Measurements from ENCODE around the gene TTLL9. TPM values are rescaled to one million over a fixed set of nuclear protein-coding genes. Genes with fewer than 3 reads are reported as not detected.

Gene TTLL9
- total and polyA plus RNA-seq, 10 of the 15 experiments (the other 5 are each of a cell fraction or from before 2014, with no cell fraction given) = 0.03 to 0.77 (median 0.11) TPM; not detected in 2

DNA sequence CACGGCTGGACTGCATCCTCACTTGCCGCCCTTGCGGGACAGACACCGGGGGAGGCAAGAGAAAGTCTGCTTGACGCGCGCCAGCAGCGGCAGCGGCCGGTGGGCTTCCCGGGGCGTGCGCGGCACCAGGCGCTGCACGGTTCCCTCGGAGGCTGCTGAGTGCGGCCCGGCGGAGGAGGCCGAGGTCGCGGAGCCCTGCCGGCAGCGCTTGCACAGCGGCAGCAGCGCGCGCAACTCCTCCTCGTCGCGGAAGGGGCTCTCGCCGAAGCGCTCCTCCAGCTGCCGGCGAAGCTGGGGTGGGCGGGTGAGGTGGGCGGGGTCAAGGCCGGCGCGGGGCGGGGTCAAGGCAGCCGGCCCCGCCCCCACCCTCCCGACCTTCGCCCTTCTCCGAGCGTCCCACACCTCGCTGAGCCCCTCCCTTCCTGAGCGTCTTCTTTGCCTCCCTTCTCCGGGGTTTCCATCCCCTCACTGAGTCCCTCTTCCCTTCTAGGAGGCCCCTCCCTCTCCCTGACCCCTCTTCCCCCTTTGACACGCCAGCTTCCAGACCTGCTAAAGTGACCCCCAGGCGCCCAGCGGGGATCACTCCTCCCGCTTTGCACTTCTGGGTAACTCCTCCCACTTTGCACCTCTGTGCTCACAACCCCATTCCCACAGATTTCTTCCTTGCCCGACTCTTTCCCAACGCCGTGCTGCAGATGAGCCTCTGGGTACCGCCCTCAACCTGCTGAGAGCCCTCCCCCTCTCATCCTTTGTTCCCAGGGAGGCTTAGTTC, 8.9 kb upstream of the TTLL9 start (continued):
- TF ChIP-seq, protein P1, sequence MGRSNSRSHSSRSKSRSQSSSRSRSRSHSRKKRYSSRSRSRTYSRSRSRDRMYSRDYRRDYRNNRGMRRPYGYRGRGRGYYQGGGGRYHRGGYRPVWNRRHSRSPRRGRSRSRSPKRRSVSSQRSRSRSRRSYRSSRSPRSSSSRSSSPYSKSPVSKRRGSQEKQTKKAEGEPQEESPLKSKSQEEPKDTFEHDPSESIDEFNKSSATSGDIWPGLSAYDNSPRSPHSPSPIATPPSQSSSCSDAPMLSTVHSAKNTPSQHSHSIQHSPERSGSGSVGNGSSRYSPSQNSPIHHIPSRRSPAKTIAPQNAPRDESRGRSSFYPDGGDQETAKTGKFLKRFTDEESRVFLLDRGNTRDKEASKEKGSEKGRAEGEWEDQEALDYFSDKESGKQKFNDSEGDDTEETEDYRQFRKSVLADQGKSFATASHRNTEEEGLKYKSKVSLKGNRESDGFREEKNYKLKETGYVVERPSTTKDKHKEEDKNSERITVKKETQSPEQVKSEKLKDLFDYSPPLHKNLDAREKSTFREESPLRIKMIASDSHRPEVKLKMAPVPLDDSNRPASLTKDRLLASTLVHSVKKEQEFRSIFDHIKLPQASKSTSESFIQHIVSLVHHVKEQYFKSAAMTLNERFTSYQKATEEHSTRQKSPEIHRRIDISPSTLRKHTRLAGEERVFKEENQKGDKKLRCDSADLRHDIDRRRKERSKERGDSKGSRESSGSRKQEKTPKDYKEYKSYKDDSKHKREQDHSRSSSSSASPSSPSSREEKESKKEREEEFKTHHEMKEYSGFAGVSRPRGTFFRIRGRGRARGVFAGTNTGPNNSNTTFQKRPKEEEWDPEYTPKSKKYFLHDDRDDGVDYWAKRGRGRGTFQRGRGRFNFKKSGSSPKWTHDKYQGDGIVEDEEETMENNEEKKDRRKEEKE (IDR thresholded peaks at IDR 0.05) = no peak
- TF ChIP-seq CREB1 (IDR thresholded peaks at IDR 0.05; ENCODE audit: low read depth) (no peak), EP300 (IDR thresholded peaks at IDR 0.05; ENCODE audit: borderline replicate concordance in 1 of 2, control insufficient read depth in 1 of 2, low read depth in 2 of 2, low read length in 2 of 2) (no peak), POU2F2 (IDR thresholded peaks at IDR 0.05; ENCODE audit: borderline replicate concordance, low read depth, low read length) (no peak), NR2F1 (conservative IDR thresholded peaks at IDR 0.05) (peak; percentile 23; the same call in 1 of the 2 replicates), EZH2 (IDR thresholded peaks at IDR 0.05; ENCODE audit: borderline replicate concordance, control insufficient read depth, low read depth, low read length) (no peak), TCF12 (IDR thresholded peaks at IDR 0.05; ENCODE audit: low read depth, low read length) (peak; percentile 81), EGR1 (IDR thresholded peaks at IDR 0.05; ENCODE audit: borderline replicate concordance in 1 of 2, low read depth in 2 of 2, low read length in 2 of 2) (0 out of 3 replicates have a peak, but pooled peaks of 1 of the 2 experiments have one; percentile 14), TAF1 (IDR thresholded peaks at IDR 0.05; ENCODE audit: borderline replicate concordance, low read depth, low read length) (no peak), ZNF24 (IDR thresholded peaks at IDR 0.05) (no peak), CHD2 (IDR thresholded peaks at IDR 0.05; ENCODE audit: borderline replicate concordance, low read depth, low read length) (no peak), SMARCA5 (IDR thresholded peaks at IDR 0.05) (peak; percentile 33; the same call in 1 of the 2 replicates), HDAC6 (IDR thresholded peaks at IDR 0.05; ENCODE audit: unreplicated experiment) (no peak), NBN (IDR thresholded peaks at IDR 0.05) (no peak), TBL1XR1 (IDR thresholded peaks at IDR 0.05; ENCODE audit: low read depth, low read length) (no peak), ZNF274 (IDR thresholded peaks at IDR 0.05; ENCODE audit: insufficient read depth, insufficient read length) (no peak), BRCA1 (IDR thresholded peaks at IDR 0.05; ENCODE audit: low read depth, low read length) (no peak), IKZF1 (conservative IDR thresholded peaks at IDR 0.05) (peak; percentile 63)
- TF ChIP-seq, protein P2, sequence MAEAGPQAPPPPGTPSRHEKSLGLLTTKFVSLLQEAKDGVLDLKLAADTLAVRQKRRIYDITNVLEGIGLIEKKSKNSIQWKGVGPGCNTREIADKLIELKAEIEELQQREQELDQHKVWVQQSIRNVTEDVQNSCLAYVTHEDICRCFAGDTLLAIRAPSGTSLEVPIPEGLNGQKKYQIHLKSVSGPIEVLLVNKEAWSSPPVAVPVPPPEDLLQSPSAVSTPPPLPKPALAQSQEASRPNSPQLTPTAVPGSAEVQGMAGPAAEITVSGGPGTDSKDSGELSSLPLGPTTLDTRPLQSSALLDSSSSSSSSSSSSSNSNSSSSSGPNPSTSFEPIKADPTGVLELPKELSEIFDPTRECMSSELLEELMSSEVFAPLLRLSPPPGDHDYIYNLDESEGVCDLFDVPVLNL (IDR thresholded peaks at IDR 0.05; ENCODE audit: low read depth, low read length) = no peak
- TF ChIP-seq, protein P3, sequence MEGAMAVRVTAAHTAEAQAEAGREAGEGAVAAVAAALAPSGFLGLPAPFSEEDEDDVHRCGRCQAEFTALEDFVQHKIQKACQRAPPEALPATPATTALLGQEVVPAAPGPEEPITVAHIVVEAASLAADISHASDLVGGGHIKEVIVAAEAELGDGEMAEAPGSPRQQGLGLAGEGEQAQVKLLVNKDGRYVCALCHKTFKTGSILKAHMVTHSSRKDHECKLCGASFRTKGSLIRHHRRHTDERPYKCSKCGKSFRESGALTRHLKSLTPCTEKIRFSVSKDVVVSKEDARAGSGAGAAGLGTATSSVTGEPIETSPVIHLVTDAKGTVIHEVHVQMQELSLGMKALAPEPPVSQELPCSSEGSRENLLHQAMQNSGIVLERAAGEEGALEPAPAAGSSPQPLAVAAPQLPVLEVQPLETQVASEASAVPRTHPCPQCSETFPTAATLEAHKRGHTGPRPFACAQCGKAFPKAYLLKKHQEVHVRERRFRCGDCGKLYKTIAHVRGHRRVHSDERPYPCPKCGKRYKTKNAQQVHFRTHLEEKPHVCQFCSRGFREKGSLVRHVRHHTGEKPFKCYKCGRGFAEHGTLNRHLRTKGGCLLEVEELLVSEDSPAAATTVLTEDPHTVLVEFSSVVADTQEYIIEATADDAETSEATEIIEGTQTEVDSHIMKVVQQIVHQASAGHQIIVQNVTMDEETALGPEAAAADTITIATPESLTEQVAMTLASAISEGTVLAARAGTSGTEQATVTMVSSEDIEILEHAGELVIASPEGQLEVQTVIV (IDR thresholded peaks at IDR 0.05; ENCODE audit: borderline replicate concordance, partially characterized antibody) = no peak
- TF ChIP-seq, protein P4, sequence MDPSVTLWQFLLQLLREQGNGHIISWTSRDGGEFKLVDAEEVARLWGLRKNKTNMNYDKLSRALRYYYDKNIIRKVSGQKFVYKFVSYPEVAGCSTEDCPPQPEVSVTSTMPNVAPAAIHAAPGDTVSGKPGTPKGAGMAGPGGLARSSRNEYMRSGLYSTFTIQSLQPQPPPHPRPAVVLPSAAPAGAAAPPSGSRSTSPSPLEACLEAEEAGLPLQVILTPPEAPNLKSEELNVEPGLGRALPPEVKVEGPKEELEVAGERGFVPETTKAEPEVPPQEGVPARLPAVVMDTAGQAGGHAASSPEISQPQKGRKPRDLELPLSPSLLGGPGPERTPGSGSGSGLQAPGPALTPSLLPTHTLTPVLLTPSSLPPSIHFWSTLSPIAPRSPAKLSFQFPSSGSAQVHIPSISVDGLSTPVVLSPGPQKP (IDR thresholded peaks at IDR 0.05; ENCODE audit: low read depth, low read length) = no peak
